ENCODE data around the gene ARID1B.

Gene ARID1B

DNA sequence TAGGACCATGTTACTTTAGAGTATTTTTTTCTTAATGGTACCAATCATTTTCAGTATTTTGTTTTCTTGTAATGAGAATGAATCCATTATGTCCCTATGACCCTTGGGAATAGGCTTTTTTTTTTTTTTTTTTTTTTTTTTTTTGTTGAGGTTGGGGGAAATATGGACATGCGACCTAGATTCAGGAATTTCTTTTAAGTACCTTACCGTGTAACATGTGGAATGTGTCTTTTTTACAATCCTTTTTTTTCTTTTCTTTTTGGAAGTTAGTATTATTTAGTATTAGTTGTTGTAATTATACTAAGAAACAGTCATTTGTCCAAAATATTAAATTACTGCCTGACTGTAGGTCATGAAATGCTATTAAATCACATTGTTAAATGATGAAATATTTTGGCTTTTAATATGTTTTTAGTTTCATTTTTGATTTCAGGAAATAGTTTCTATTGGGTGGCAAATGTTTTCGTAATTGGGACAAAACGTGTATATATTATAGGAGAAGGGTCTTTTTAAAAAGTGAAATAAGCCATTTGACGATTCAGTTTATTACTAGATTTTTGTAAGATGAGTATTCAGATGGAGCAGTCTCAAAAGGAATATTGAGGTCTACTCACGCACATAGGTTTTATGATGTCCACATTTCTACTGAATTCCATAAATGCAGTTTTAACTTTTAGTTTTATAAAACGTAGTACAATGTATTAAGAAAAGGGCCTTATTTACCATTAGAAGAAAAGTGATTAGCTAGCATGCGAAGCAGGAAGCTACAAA is 4.9 kb downstream of the ARID1B start:
- TF ChIP-seq, protein P1, sequence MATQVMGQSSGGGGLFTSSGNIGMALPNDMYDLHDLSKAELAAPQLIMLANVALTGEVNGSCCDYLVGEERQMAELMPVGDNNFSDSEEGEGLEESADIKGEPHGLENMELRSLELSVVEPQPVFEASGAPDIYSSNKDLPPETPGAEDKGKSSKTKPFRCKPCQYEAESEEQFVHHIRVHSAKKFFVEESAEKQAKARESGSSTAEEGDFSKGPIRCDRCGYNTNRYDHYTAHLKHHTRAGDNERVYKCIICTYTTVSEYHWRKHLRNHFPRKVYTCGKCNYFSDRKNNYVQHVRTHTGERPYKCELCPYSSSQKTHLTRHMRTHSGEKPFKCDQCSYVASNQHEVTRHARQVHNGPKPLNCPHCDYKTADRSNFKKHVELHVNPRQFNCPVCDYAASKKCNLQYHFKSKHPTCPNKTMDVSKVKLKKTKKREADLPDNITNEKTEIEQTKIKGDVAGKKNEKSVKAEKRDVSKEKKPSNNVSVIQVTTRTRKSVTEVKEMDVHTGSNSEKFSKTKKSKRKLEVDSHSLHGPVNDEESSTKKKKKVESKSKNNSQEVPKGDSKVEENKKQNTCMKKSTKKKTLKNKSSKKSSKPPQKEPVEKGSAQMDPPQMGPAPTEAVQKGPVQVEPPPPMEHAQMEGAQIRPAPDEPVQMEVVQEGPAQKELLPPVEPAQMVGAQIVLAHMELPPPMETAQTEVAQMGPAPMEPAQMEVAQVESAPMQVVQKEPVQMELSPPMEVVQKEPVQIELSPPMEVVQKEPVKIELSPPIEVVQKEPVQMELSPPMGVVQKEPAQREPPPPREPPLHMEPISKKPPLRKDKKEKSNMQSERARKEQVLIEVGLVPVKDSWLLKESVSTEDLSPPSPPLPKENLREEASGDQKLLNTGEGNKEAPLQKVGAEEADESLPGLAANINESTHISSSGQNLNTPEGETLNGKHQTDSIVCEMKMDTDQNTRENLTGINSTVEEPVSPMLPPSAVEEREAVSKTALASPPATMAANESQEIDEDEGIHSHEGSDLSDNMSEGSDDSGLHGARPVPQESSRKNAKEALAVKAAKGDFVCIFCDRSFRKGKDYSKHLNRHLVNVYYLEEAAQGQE (IDR thresholded peaks at IDR 0.05; ENCODE audit: insufficient read depth in 1 of 2, low read depth in 2 of 2, low read length in 2 of 2): no peak
- TF ChIP-seq TAF1 (IDR thresholded peaks at IDR 0.05; ENCODE audit: borderline replicate concordance, insufficient read depth, low read length): no peak
- no peak for TF ChIP-seq POLR2AphosphoS5 (IDR thresholded peaks at IDR 0.05; ENCODE audit: low read depth, low read length)
- TF ChIP-seq FOXP2 (optimal IDR thresholded peaks at IDR 0.05; ENCODE audit: borderline replicate concordance, extremely low read depth, extremely low read length, insufficient read depth): no peak
- no peak for TF ChIP-seq SIN3A (IDR thresholded peaks at IDR 0.05; ENCODE audit: borderline replicate concordance, insufficient read depth, low read length)

DNA sequence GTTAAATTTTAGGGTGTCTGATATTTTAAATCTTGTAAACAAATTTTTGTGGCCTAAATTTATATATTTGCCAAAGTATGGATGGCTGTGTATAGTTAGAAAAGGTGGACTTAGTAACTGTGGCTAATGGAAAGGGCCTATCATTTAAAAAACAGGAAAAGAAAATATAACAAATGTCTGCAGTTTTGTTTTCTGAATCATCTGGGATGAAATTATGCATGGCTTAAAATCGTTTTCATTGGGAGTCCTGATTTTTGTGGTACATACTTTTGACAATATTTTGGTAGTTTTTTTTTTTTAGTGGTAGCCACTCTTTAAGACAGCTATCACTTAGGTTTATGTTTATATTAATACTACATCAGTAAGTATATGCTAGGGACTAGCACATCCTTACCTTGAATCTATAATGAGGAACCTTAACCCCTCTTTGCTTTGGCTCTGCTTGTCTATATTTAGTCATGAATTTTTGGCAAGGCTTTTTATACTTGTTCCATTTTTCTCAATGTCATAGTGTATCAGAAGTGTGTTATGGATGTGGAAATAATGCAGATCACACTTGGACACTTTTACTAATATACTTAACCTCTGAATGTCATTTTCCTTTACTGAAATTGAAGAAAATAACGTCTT is 5.6 kb downstream of the ARID1B start:
- TF ChIP-seq SIN3A (IDR thresholded peaks at IDR 0.05; ENCODE audit: borderline replicate concordance, insufficient read depth, low read length): no peak
- no peak for TF ChIP-seq FOXP2 (optimal IDR thresholded peaks at IDR 0.05; ENCODE audit: borderline replicate concordance, extremely low read depth, extremely low read length, insufficient read depth)
- no peak for TF ChIP-seq TAF1 (IDR thresholded peaks at IDR 0.05; ENCODE audit: borderline replicate concordance, insufficient read depth, low read length)
- TF ChIP-seq POLR2AphosphoS5 (IDR thresholded peaks at IDR 0.05; ENCODE audit: low read depth, low read length): no peak
- TF ChIP-seq, protein P1 (IDR thresholded peaks at IDR 0.05; ENCODE audit: insufficient read depth in 1 of 2, low read depth in 2 of 2, low read length in 2 of 2): no peak

DNA sequence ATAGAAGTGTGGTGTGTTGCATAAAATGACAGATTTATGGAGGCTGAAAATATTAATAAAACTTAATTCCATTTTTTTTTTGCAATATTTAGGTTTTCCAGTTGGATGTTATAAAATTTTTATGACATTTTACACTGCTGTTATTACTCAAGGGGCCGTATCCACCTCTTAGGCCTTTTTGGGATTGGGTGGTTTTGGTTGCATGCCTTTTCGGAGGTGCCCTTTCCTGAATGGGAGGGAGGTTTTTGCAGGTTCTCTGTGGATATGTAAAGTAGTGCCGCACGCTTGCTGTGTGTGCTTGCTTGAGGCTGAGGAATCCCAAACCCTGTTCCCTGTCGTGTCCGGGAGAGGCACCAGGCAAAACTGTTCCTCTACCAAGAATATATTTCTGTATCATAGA is 6.8 kb downstream of the ARID1B start:
- no peak for TF ChIP-seq FOXP2 (optimal IDR thresholded peaks at IDR 0.05; ENCODE audit: borderline replicate concordance, extremely low read depth, extremely low read length, insufficient read depth)
- no peak for TF ChIP-seq POLR2AphosphoS5 (IDR thresholded peaks at IDR 0.05; ENCODE audit: low read depth, low read length)
- no peak for TF ChIP-seq TAF1 (IDR thresholded peaks at IDR 0.05; ENCODE audit: borderline replicate concordance, insufficient read depth, low read length)
- TF ChIP-seq, protein P1 (IDR thresholded peaks at IDR 0.05; ENCODE audit: insufficient read depth in 1 of 2, low read depth in 2 of 2, low read length in 2 of 2): no peak
- TF ChIP-seq SIN3A (IDR thresholded peaks at IDR 0.05; ENCODE audit: borderline replicate concordance, insufficient read depth, low read length): no peak

DNA sequence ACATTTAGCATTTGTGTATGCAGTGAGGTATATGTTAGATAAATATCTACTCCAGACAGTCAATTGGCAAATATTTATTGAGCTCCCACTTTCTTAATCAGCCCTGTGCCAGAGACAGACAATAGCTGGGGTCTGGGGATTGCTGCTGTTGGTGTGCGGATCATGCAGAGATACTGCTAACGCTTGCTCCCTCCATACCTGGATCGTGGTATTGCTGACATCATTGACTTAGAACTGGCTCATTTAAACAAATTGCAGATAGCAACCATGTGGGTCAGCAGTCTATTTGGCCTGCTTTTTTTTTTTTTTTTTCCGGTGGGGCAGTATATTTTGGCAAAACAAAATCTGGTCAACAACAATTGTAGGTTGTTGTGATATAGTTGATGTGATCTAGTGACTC is 9.5 kb downstream of the ARID1B start:
- TF ChIP-seq POLR2AphosphoS5 (IDR thresholded peaks at IDR 0.05; ENCODE audit: low read depth, low read length) (no peak), FOXP2 (optimal IDR thresholded peaks at IDR 0.05; ENCODE audit: borderline replicate concordance, extremely low read depth, extremely low read length, insufficient read depth) (no peak), SIN3A (IDR thresholded peaks at IDR 0.05; ENCODE audit: borderline replicate concordance, insufficient read depth, low read length) (no peak), TAF1 (IDR thresholded peaks at IDR 0.05; ENCODE audit: borderline replicate concordance, insufficient read depth, low read length) (no peak)
- TF ChIP-seq, protein P1 (IDR thresholded peaks at IDR 0.05; ENCODE audit: insufficient read depth in 1 of 2, low read depth in 2 of 2, low read length in 2 of 2): no peak
